Activated T-helper 2 cell treated with anti-CD3 and anti-CD28 coated beads, Interferon-gamma antibody, Interleukin-2, Interleukin-4, amounts not matched to agents 10 μg/mL and 5 μg/mL and 100 μg/mL, durations not matched to agents 14 hours and 24 hours and 36 hours (primary cell): ENCODE results near the gene CTBP2. TPM values are rescaled to one million over a fixed set of nuclear protein-coding genes. Genes with fewer than 3 reads are reported as not detected.

Source experiments
- DNase-seq: peaks from one replicate; pipeline ENCODE4 v3.0.0; 2021; ENCODE audit warnings: low spot score
- H3K27ac Mint-ChIP-seq: one replicate; pipeline ENCODE4 v1.8.0; 2021; ENCODE audit warnings: mixed read lengths
- H3K27me3 Mint-ChIP-seq: one replicate; pipeline ENCODE4 v1.8.0; 2021; ENCODE audit warnings: low read depth, mixed read lengths
- H3K36me3 Mint-ChIP-seq: one replicate; pipeline ENCODE4 v1.8.0; 2021; ENCODE audit warnings: low read depth, mixed read lengths
- H3K4me1 Mint-ChIP-seq: one replicate; pipeline ENCODE4 v1.8.0; 2021; ENCODE audit warnings: low read depth, mixed read lengths
- H3K4me3 Mint-ChIP-seq: one replicate; pipeline ENCODE4 v1.8.0; 2021; ENCODE audit warnings: low read depth, mild to moderate bottlenecking, moderate library complexity, mixed read lengths
- H3K9me3 Mint-ChIP-seq: one replicate; pipeline ENCODE4 v1.8.0; 2021; ENCODE audit warnings: mixed read lengths
- intact Hi-C: fragments of 100-400 bp; cut with micrococcal nuclease; formaldehyde crosslinking; loops from one replicate; pipeline ENCODE4 v1.15.1; 2023
- total RNA-seq: library from RNA; stranded (reverse); gene quantifications from 2 replicates; pipeline ENCODE4 v1.2.3, GENCODE V29; 2022

The CTBP2 gene
- total RNA-seq, 1 donor from 2014 or later: 0.48 TPM

DNA sequence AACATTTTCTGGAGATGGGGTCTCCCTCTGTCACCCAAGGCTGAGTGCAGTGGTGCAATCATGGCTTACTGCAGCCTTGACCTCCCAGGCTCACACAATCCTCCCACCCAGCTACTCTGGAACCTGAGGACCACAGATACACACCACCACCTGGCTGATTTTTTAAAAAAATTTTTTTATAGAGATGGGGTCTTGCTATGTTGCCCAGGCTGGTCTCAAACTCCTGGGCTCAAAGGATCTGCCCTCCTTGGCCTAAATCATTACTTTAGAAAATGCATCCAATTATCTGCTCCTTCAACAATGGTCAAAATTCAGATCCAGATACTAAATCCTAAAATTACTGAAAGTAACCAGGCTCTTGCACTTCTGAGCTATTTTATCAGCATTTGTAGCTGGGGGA lies 55.2 kb downstream of the CTBP2 start:
- DNase-seq: no peak
- Mint-ChIP-seq H3K27ac (no peak overlapping the region), H3K4me3 (no peak overlapping the region), H3K27me3 (no peaks in the 10 kb centered on the region), H3K4me1 (no peaks in the 10 kb centered on the region), H3K9me3 (no peaks in the 10 kb centered on the region), H3K36me3 (no peaks in the 10 kb centered on the region)
- intact Hi-C loops: no loop called here

- no peak overlapping the region for H3K4me3 Mint-ChIP-seq
- no peaks in the 10 kb centered on the region for H3K9me3 Mint-ChIP-seq
- no peaks in the 10 kb centered on the region for H3K27me3 Mint-ChIP-seq
- H3K4me1 Mint-ChIP-seq: no peaks in the 10 kb centered on the region
- DNase-seq: no peak
- no peaks in the 10 kb centered on the region for H3K36me3 Mint-ChIP-seq
- intact Hi-C loops: no loop called here
- H3K27ac Mint-ChIP-seq: no peak overlapping the region
Observed at GRCh38 chr10:125104559-125104958, 55.8 kb downstream of the CTBP2 start.

DNA sequence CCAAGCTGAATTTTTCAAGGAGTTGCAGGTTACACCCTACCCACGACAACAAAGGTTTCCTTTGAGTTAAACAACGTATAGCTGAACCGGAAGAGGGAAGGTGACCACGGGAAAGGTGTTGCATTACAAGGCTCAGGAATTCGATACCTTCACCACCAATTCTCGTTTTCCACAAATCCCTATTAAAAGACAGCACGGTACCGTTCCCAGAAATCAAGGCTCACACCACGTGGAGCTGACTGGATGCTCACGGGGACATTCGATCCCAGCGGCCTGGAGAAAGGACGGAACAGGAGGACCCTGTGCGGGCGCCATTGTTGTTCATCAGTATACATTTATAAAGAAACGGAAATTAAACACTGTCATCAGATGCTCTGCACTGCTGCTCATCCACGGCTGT lies 56.4 kb downstream of the CTBP2 start:
- intact Hi-C loops: no loop called here
- H3K9me3 Mint-ChIP-seq: no peaks in the 10 kb centered on the region
- H3K27me3 Mint-ChIP-seq: no peaks in the 10 kb centered on the region
- no peak overlapping the region for H3K27ac Mint-ChIP-seq
- H3K4me3 Mint-ChIP-seq: no peak overlapping the region
- DNase-seq: no peak
- no peaks in the 10 kb centered on the region for H3K4me1 Mint-ChIP-seq
- H3K36me3 Mint-ChIP-seq: no peaks in the 10 kb centered on the region

DNA sequence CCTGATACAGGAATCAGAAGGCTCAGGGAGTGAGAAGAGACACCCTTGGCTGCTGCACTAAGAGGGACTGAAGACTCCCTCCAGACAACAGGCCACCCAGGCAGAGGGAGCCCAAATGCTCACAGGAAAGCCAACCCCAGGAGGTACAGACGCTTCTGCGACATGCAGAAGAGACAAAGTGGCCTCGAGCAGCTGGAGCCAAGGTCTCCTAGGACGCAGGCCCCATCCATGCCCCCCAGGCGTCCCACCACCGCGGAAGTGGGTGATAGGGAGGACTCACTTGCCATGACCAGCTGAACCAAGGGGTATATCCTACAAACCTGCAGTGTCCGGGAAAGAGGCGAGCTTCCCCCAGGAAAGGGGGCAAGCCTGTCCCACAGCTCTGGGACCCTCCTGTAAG lies 56.9 kb downstream of the CTBP2 start:
- intact Hi-C loops: no loop called here
- no peaks in the 10 kb centered on the region for H3K27me3 Mint-ChIP-seq
- no peak overlapping the region for H3K27ac Mint-ChIP-seq
- no peak for DNase-seq
- H3K4me3 Mint-ChIP-seq: no peak overlapping the region
- H3K4me1 Mint-ChIP-seq: no peaks in the 10 kb centered on the region
- H3K36me3 Mint-ChIP-seq: no peaks in the 10 kb centered on the region
- H3K9me3 Mint-ChIP-seq: no peaks in the 10 kb centered on the region

DNA sequence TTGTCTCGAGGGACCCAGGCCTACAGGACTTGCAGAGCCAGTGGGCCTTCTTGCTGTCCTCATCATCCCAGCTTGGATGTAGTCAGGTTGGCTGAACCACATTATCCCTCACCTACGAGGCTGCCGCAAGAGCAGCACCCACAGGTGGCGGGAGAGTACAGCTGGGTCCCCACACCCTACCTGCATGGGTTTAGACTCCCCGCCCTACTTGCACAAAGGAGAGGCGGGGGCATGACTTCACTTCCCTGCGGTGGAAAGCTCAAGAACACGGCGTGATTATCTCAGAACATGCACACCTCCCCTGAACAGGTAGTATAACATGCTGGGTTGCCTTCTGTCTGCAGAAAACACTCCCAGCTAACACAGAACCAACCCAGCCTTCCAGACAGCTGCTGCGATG lies 57.5 kb downstream of the CTBP2 start:
- Mint-ChIP-seq H3K4me1 (no peaks in the 10 kb centered on the region), H3K27me3 (no peaks in the 10 kb centered on the region), H3K36me3 (no peaks in the 10 kb centered on the region), H3K27ac (no peak overlapping the region), H3K4me3 (no peak overlapping the region), H3K9me3 (no peaks in the 10 kb centered on the region)
- intact Hi-C loops: no loop called here
- DNase-seq: no peak

DNA sequence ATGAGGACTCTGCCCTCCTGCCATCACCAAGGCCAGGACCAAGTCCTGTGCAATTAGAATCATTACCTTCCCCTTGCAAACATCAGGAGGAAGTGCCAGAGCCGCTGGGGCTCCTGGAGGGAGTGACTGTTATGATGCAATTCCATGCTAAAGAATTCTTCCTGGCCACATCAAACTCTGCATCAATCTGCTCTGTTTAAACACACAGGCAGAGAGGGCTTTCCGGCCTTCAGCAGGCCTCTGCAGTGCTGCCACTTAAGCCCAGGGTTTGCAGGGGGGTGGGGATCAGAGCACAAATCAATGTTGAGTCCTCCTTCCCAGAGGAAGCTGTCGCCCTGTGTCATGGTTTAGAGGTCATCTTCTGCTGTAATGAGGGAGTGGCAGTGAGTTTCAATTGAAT lies 58.1 kb downstream of the CTBP2 start:
- DNase-seq: no peak
- H3K27ac Mint-ChIP-seq: no peak overlapping the region
- H3K4me1 Mint-ChIP-seq: no peaks in the 10 kb centered on the region
- intact Hi-C loops: no loop called here
- no peaks in the 10 kb centered on the region for H3K9me3 Mint-ChIP-seq
- no peak overlapping the region for H3K4me3 Mint-ChIP-seq
- no peaks in the 10 kb centered on the region for H3K36me3 Mint-ChIP-seq
- no peaks in the 10 kb centered on the region for H3K27me3 Mint-ChIP-seq

- Mint-ChIP-seq H3K36me3 (no peaks in the 10 kb centered on the region), H3K4me3 (no peak overlapping the region), H3K27me3 (no peaks in the 10 kb centered on the region), H3K9me3 (no peaks in the 10 kb centered on the region), H3K27ac (no peak overlapping the region), H3K4me1 (no peaks in the 10 kb centered on the region)
- intact Hi-C loops: no loop called here
- no peak for DNase-seq
Observed at GRCh38 chr10:125101581-125101980, 58.8 kb downstream of the CTBP2 start.

DNA sequence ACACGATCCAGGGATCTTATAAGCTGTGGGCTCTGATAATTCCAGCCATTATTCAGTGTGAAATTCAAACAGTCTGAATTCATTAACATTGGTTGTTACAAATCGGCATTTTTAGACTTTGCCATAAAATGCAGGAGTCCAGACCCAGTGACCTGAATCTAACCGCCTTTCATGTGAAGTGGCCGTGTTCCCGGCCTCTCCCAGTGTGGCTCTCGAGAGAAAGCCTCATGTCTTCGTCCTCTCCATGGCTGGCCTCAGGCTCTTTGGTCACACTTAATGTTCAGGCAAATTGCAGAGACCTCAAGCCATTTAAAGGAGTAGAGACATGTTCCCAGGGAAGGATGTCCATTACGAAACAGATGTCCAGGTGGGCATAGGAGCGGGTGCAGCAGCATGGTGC lies 59.3 kb downstream of the CTBP2 start:
- H3K36me3 Mint-ChIP-seq: no peaks in the 10 kb centered on the region
- no peak overlapping the region for H3K4me3 Mint-ChIP-seq
- H3K27ac Mint-ChIP-seq: no peak overlapping the region
- H3K9me3 Mint-ChIP-seq: no peaks in the 10 kb centered on the region
- intact Hi-C loops: no loop called here
- H3K27me3 Mint-ChIP-seq: no peaks in the 10 kb centered on the region
- no peaks in the 10 kb centered on the region for H3K4me1 Mint-ChIP-seq
- no peak for DNase-seq

- no peak for DNase-seq
- H3K4me3 Mint-ChIP-seq: no peak overlapping the region
- H3K36me3 Mint-ChIP-seq: no peaks in the 10 kb centered on the region
- H3K9me3 Mint-ChIP-seq: no peaks in the 10 kb centered on the region
- no peaks in the 10 kb centered on the region for H3K27me3 Mint-ChIP-seq
- H3K27ac Mint-ChIP-seq: no peak overlapping the region
- intact Hi-C loops: no loop called here
- H3K4me1 Mint-ChIP-seq: no peaks in the 10 kb centered on the region
Observed at GRCh38 chr10:125097409-125098070, 62.8 kb downstream of the CTBP2 start.

- intact Hi-C loops: no loop called here
- no peak for DNase-seq
- no peaks in the 10 kb centered on the region for H3K9me3 Mint-ChIP-seq
- H3K4me3 Mint-ChIP-seq: no peak overlapping the region
- no peaks in the 10 kb centered on the region for H3K4me1 Mint-ChIP-seq
- no peak overlapping the region for H3K27ac Mint-ChIP-seq
- no peaks in the 10 kb centered on the region for H3K27me3 Mint-ChIP-seq
- no peaks in the 10 kb centered on the region for H3K36me3 Mint-ChIP-seq
Observed at GRCh38 chr10:125096975-125097374, 63.4 kb downstream of the CTBP2 start.

GRCh38 chr10:125096371-125096770 lies 64.0 kb downstream of the CTBP2 start:
- Mint-ChIP-seq H3K27me3 (no peaks in the 10 kb centered on the region), H3K4me3 (no peak overlapping the region), H3K27ac (no peak overlapping the region), H3K4me1 (no peaks in the 10 kb centered on the region), H3K36me3 (no peaks in the 10 kb centered on the region), H3K9me3 (no peaks in the 10 kb centered on the region)
- no peak for DNase-seq
- intact Hi-C loops: no loop called here

GRCh38 chr10:125095776-125096175 lies 64.6 kb downstream of the CTBP2 start:
- no peak overlapping the region for H3K27ac Mint-ChIP-seq
- no peak overlapping the region for H3K4me3 Mint-ChIP-seq
- no peaks in the 10 kb centered on the region for H3K36me3 Mint-ChIP-seq
- no peaks in the 10 kb centered on the region for H3K27me3 Mint-ChIP-seq
- no peak for DNase-seq
- H3K4me1 Mint-ChIP-seq: no peaks in the 10 kb centered on the region
- H3K9me3 Mint-ChIP-seq: no peaks in the 10 kb centered on the region
- intact Hi-C loops: no loop called here

GRCh38 chr10:125095228-125095627 lies 65.1 kb downstream of the CTBP2 start:
- H3K27ac Mint-ChIP-seq: no peak overlapping the region
- intact Hi-C loops: no loop called here
- H3K9me3 Mint-ChIP-seq: no peaks in the 10 kb centered on the region

DNA sequence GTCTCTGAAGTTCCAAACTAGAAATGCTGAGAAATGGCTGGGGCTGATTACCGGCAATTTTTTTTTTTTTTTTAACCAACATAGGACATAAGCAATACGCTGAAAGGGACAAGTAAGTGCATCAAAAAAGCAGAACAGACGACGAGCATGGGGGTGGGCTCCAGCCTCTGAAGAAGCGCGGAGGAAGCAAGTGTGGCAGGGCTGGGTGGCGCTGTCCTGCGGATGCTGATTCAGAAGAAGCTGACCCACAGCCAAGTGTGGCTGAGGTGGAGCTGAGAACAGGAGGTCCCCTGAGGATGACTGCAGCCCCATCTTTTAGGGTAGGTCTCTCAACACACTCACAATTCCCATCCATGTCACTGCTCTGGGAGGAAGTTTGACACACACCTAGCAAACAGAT lies 65.6 kb downstream of the CTBP2 start:
- intact Hi-C loops: no loop called here
- no peak for DNase-seq
- Mint-ChIP-seq H3K27ac (no peak overlapping the region), H3K9me3 (no peaks in the 10 kb centered on the region), H3K4me1 (no peaks in the 10 kb centered on the region), H3K36me3 (no peaks in the 10 kb centered on the region), H3K4me3 (no peak overlapping the region), H3K27me3 (no peaks in the 10 kb centered on the region)

More at GRCh38 chr10:125095228-125095627, 65.1 kb downstream of the CTBP2 start:
- no peak for DNase-seq
- Mint-ChIP-seq H3K4me3 (no peak overlapping the region), H3K36me3 (no peaks in the 10 kb centered on the region), H3K4me1 (no peaks in the 10 kb centered on the region), H3K27me3 (no peaks in the 10 kb centered on the region)
